Measurements from ENCODE around the gene HMGB2. TPM values are rescaled to one million over a fixed set of nuclear protein-coding genes. Genes with fewer than 3 reads are reported as not detected.

Gene HMGB2
- total RNA-seq, 2 experiments from 2014 or later = 516 to 518 TPM

DNA sequence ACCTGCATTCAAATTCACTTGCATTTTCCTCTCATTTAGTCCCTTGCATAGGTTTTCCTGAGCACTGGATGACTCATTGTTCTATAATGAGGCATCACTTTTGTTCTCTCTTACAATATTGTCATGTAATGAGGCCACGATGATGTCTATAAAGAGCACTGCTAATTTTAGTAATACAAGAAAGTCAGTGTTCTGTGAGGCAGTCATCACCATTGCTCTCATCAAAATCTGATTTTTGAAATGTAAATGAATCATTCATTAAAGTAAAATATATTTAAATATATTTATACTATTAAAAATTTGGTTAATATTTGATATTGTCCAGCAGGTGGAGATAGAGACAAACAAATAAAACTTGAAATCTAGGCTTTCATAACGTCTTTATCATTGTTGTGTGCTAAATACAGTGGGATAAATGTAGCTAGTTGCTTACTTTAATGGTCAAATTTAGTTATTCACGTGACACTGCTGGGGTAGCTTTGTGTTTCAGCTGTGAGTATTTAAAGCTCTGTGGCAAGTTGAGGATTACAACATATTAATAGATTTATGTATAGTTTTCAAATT is 15.4 kb downstream of the HMGB2 start:
- Mint-ChIP-seq H3K4me3 (no peak overlapping the region), H3K27me3 (no peaks in the 10 kb centered on the region), H3K4me1 (peaks cover 2% of the 10 kb centered on the region), H3K9me3 (no peaks in the 10 kb centered on the region), H3K36me3 (peaks cover 6% of the 10 kb centered on the region), H3K27ac (no peak overlapping the region)
- no peak for DNase-seq

DNA sequence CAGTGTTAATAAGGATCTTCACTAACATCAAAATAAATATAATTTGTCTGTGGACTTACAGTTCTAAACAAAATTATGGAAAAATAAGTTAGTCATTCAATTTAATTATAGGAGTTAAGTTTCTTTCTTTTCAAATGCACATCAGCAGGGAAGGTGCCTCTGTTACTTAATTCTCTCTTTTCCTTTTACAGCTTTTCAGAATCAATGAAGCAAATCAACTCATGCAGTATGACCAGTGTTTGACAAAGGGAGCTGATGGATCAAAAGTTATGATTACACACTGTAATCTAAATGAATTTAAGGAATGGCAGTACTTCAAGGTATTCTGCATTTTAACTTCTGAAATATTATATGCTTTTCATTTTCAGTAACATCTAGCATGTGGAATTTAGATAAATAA is 15.9 kb downstream of the HMGB2 start:
- peaks cover 2% of the 10 kb centered on the region for H3K4me1 Mint-ChIP-seq
- H3K36me3 Mint-ChIP-seq = peaks cover 6% of the 10 kb centered on the region
- H3K9me3 Mint-ChIP-seq = no peaks in the 10 kb centered on the region
- no peak overlapping the region for H3K27ac Mint-ChIP-seq
- no peaks in the 10 kb centered on the region for H3K27me3 Mint-ChIP-seq
- no peak for DNase-seq
- no peak overlapping the region for H3K4me3 Mint-ChIP-seq

DNA sequence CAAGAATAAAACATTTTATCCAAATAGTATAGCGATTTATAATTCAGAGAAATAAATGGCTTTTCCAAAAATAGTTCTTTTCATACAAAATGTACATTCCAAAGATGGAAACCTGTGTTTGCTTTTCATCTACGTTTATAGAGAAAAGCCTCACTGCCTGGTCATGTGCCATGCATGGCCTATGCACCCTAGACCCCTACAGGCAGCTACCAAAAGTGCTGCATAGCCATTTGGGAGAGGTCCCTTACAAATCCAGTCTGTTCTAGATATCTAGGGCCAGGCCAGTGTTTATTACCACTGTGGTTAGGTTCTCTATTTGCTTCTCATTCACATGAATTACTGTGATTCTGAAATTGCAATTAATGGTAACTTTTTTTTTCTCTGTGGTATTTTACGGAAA is 17.2 kb downstream of the HMGB2 start:
- no peak overlapping the region for H3K4me3 Mint-ChIP-seq
- H3K36me3 Mint-ChIP-seq = peaks cover 6% of the 10 kb centered on the region
- H3K9me3 Mint-ChIP-seq = no peaks in the 10 kb centered on the region
- no peak overlapping the region for H3K27ac Mint-ChIP-seq
- no peaks in the 10 kb centered on the region for H3K27me3 Mint-ChIP-seq
- peaks cover 2% of the 10 kb centered on the region for H3K4me1 Mint-ChIP-seq
- DNase-seq = no peak

DNA sequence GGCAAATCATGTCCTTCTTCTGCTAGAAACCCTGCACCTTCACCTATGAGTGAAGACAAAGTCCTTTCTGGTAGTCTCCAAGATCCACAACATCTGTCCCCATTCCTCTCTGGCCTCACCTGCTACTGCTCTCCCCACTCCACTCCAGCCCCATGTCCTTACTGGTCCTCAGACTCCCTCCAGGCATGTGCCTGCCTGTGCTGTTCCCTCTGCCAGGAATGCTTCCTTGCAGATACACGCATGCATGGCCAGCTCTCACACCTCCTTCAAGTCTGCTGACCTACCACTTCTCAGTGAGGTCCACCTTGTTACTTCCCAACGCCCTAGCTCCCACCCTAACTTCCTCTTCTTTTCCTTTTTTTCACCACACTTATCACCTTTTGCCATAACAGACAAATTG is 18.1 kb downstream of the HMGB2 start:
- H3K27ac Mint-ChIP-seq = no peak overlapping the region
- H3K27me3 Mint-ChIP-seq = no peaks in the 10 kb centered on the region
- H3K9me3 Mint-ChIP-seq = no peaks in the 10 kb centered on the region
- peaks cover 5% of the 10 kb centered on the region for H3K36me3 Mint-ChIP-seq
- DNase-seq = no peak
- peaks cover 2% of the 10 kb centered on the region for H3K4me1 Mint-ChIP-seq
- no peak overlapping the region for H3K4me3 Mint-ChIP-seq

DNA sequence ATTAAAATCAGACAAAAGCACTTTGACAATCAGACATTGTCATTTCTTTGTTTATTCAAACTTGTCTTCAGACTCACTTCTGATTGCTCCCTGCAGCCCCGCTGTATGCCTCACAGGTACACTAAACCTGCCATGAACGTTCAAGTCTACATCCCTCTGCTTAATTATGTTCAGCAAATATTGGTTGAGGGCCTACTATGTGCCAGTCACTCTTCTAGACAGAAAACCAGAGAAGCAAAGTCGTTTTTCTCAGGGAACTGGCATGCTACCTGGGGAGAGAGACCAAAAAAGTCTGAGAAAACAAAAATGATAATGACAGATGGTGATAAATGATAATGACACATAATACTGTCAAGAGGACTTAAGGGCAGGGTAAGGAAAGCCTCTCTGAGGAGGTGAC is 19.4 kb downstream of the HMGB2 start:
- H3K4me3 Mint-ChIP-seq = no peak overlapping the region
- no peaks in the 10 kb centered on the region for H3K27me3 Mint-ChIP-seq
- DNase-seq = no peak
- peaks cover 2% of the 10 kb centered on the region for H3K36me3 Mint-ChIP-seq
- peaks cover 2% of the 10 kb centered on the region for H3K4me1 Mint-ChIP-seq
- H3K27ac Mint-ChIP-seq = no peak overlapping the region
- H3K9me3 Mint-ChIP-seq = no peaks in the 10 kb centered on the region

DNA sequence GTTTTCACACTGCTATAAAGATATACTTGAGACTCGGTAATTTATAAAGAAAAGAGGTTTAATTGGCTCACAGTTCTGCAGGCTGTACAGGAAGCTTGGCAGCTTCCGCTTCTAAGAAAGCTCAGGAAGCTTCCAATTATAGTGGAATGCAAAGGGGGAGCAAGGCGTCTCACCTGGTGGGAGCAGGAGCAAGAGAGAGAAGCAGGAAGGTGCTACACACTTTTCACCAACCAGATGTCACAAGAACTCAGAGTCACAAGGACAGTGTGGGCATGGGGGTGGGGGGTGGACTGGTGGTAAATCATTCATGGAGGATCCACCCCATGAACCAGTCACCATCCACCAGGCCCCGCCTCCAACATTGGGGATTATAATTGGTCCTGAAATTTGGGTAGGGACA is 22.8 kb downstream of the HMGB2 start:
- H3K9me3 Mint-ChIP-seq = no peaks in the 10 kb centered on the region
- DNase-seq = no peak

DNA sequence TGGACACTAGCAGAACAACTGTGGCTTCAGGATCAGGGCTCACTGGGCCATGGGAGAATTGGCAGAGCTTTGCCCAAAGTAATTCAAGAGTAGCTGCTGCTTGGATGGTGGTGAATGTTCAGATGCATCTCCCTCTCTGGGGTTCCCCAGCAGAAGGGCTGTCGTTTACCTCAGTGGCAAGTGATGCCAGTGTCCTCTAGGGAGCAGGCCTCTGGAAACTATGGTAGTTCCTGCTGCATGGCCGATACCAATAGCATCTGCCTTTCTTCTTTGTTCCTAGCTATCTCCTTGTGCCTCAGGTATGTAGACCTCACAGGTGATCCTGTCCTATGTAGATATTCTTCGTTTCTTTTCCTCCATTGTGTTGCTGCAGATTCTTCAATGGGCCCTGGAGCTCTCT is 26.4 kb downstream of the HMGB2 start:
- H3K9me3 Mint-ChIP-seq = no peaks in the 10 kb centered on the region
- peaks cover 10% of the 10 kb centered on the region for H3K36me3 Mint-ChIP-seq
- H3K27me3 Mint-ChIP-seq = no peaks in the 10 kb centered on the region
- no peak for DNase-seq
- H3K4me3 Mint-ChIP-seq = no peak overlapping the region
- no peaks in the 10 kb centered on the region for H3K4me1 Mint-ChIP-seq
- H3K27ac Mint-ChIP-seq = no peak overlapping the region

More for the DNA sequence above, 22.8 kb downstream of the HMGB2 start:
- Mint-ChIP-seq H3K27ac (no peak overlapping the region), H3K4me1 (no peaks in the 10 kb centered on the region), H3K4me3 (no peak overlapping the region), H3K36me3 (no peaks in the 10 kb centered on the region), H3K27me3 (no peaks in the 10 kb centered on the region)

DNA sequence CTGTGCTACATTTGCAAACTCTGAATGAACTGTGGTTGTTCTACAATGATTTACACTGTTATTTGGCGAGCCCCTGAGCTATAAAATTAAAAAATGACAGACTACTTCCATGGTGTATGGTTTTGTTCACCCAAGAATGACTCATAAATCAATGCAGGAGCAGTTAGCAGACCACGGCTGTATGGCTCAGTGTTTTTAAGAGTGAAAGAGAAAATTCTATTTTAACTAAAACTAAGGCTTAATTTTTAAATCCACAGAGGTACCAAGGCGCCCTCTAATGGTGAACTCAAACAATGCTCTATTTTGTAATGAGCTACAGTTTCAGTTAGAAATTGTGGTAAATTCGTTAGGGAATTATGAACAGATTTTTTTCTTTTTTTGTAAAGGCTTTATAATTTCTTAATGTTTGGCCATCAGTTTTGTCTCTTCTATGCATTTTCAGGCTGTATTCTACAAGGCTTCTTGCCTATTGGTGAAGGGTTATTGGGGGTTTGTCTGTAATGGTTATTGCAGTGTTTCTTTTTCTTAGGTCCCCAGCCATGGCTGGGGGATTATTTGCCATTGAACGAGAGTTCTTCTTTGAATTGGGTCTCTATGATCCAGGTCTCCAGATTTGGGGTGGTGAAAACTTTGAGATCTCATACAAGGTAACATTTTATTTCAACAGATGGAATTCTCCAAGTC is 32.5 kb downstream of the HMGB2 start:
- no peak overlapping the region for H3K27ac Mint-ChIP-seq
- DNase-seq = no peak
- H3K9me3 Mint-ChIP-seq = no peaks in the 10 kb centered on the region
- peaks cover 2% of the 10 kb centered on the region for H3K4me1 Mint-ChIP-seq
- H3K36me3 Mint-ChIP-seq = peaks cover 10% of the 10 kb centered on the region
- H3K4me3 Mint-ChIP-seq = no peak overlapping the region
- no peaks in the 10 kb centered on the region for H3K27me3 Mint-ChIP-seq

DNA sequence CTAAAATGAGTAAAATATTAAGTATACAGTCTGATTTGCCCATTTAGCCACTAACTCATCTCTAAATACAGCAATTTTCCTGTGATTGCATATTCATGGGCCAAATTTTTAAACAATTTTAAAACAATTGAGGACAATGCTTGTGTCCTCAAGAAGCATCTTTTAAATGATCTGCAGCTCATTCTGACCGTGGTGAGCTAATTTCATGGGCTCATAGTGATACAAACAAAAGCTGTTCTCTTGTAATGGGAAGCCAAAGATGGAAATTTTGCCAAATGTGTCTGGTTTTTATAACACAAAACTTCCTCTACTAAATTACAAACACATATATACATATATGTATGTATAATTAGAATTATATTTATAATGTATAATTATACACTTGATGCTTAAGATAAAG is 39.7 kb downstream of the HMGB2 start:
- H3K27ac Mint-ChIP-seq = no peak overlapping the region
- H3K36me3 Mint-ChIP-seq = no peaks in the 10 kb centered on the region
- H3K9me3 Mint-ChIP-seq = no peaks in the 10 kb centered on the region
- no peak for DNase-seq
- H3K4me3 Mint-ChIP-seq = no peak overlapping the region
- no peaks in the 10 kb centered on the region for H3K4me1 Mint-ChIP-seq
- no peaks in the 10 kb centered on the region for H3K27me3 Mint-ChIP-seq

DNA sequence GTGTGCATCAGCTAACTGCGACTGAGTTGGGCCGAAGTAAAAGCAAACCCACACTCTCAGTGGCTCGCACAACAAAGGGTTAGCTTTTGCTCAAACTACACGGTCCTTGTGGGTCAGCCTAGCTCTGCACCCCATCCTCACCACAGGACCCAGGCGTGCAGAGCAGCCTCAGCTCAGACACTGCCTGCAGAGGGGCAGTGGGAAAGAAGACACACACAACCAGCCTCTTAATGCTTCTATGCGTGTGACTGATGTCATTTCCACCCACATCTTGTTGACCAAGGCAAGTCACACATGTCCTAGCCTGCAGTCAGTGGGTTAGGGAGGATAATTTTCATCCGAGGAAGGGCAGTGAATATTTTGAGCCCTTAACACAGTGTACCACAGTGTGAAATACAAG is 40.5 kb downstream of the HMGB2 start:
- no peak for DNase-seq
- Mint-ChIP-seq H3K36me3 (no peaks in the 10 kb centered on the region), H3K27me3 (no peaks in the 10 kb centered on the region), H3K9me3 (no peaks in the 10 kb centered on the region), H3K4me1 (peaks cover 4% of the 10 kb centered on the region), H3K4me3 (no peak overlapping the region), H3K27ac (no peak overlapping the region)

DNA sequence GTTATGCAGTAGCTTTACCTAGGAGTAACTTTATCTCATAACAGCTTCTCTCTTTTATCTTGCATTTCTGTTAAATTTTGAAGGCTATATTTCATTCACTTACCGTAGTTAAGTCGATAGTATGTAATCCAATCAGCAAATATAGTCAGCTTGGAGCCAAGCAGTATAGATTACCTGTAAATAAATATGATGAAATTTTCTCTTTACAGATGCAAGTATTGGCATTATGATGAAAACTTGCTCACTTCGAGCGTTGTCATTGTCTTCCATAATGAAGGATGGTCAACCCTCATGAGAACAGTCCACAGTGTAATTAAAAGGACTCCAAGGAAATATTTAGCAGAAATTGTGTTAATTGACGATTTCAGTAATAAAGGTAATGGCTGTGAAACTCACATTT is 42.3 kb downstream of the HMGB2 start:
- H3K36me3 Mint-ChIP-seq = peaks cover 3% of the 10 kb centered on the region
- H3K27ac Mint-ChIP-seq = no peak overlapping the region
- H3K9me3 Mint-ChIP-seq = peaks cover 4% of the 10 kb centered on the region
- H3K4me3 Mint-ChIP-seq = no peak overlapping the region
- H3K27me3 Mint-ChIP-seq = no peaks in the 10 kb centered on the region
- H3K4me1 Mint-ChIP-seq = peaks cover 8% of the 10 kb centered on the region
- DNase-seq = no peak

DNA sequence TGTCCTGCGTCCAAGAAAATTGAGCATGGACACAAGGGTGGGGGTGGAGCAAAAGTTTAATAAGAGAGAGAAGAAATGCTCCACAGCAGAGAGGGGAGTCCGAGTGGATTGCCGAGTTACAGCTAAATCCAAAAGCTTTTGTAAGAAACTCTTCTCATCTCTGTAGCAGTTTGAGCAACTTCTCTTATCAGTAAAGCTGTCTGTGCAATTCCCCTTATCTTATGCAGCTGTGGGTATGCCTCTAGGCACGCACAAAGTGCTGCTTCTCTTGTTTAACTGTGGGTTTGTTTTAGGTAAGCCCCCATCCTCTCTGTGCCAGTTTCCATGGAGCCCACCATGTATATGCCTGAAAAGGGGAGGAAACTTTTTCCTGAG is 44.8 kb downstream of the HMGB2 start:
- DNase-seq = no peak
- Mint-ChIP-seq H3K9me3 (peaks cover 13% of the 10 kb centered on the region), H3K27ac (no peak overlapping the region), H3K27me3 (no peaks in the 10 kb centered on the region), H3K4me1 (peaks cover 8% of the 10 kb centered on the region), H3K36me3 (peaks cover 14% of the 10 kb centered on the region), H3K4me3 (no peak overlapping the region)

DNA sequence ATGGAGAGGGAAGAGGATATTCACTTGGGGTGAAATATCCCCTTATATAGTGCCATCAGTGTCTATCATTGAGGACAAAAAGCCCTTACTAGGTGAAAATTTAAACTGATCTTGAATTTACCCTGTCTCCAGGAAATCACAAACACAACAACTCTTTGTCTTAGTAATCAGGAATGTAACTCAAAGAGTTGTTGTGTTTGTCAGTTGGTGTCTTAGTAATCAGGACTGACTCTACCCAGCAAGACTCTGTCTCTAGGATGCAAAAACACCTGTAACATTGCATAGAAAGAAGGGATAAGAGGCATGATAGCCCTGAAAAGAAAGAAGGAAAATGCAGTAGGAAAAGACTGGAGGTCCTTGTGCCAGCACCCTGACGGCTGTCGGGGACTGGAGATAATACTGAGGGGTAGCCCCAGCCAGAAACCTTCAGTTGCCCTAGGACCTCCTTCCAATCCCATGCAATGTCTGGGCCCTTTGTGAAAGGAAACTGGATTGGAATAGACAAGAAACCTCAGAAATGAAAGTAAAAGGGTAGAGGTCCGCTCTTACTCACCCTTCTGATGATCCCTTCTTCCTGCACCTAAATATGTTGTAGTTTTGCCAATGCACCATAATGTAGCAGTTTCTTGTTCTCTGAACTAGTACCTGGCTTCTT is 45.3 kb downstream of the HMGB2 start:
- DNase-seq = no peak
- H3K4me1 Mint-ChIP-seq = peaks cover 8% of the 10 kb centered on the region
- H3K27ac Mint-ChIP-seq = no peak overlapping the region
- H3K36me3 Mint-ChIP-seq = peaks cover 16% of the 10 kb centered on the region
- H3K4me3 Mint-ChIP-seq = no peak overlapping the region
- no peaks in the 10 kb centered on the region for H3K27me3 Mint-ChIP-seq
- peaks cover 14% of the 10 kb centered on the region for H3K9me3 Mint-ChIP-seq

DNA sequence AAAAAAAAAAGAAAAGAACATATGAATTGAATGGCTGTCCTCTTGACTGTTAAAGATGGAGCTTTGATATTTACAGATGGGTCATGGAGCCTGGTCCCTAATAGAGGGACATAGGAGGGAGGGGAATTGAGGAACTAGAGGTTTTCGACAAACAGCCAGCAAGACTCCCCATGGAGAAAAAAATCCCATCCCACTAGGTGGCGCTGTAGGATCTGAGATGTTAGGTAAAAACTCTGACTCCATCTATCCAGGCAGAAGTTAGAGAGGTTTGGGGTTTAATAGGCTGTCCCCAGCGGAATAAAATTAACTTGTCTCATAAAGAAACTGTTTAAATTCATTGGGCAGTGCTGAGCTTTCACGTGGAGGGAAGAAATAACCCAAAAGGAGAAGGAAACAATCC is 45.9 kb downstream of the HMGB2 start:
- Mint-ChIP-seq H3K27ac (no peak overlapping the region), H3K4me3 (no peak overlapping the region), H3K27me3 (no peaks in the 10 kb centered on the region), H3K36me3 (peaks cover 21% of the 10 kb centered on the region), H3K9me3 (peaks cover 14% of the 10 kb centered on the region), H3K4me1 (peaks cover 8% of the 10 kb centered on the region)
- peak; percentile 52 for DNase-seq

DNA sequence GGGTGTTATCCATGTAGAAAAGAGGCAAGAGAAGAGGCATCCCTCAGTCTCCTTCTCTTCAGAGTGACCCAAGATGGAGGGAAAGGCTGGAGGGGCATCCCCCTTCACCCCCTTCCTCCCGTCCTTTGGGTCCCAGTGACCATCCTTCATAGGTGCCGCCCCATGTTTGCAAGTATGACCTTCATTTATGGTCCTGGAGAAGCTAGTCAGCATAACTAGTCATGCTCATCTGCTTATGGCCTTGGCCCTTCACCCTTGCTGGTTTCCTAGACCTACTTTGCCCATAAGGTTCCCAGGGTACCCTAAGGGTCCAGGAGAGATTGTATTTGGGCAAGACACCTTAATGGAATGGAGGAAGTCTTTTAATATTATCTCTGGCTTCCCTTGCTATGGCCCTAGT is 46.7 kb downstream of the HMGB2 start:
- H3K36me3 Mint-ChIP-seq = peaks cover 27% of the 10 kb centered on the region
- peaks cover 8% of the 10 kb centered on the region for H3K4me1 Mint-ChIP-seq
- no peak overlapping the region for H3K4me3 Mint-ChIP-seq
- H3K27me3 Mint-ChIP-seq = no peaks in the 10 kb centered on the region
- no peak for DNase-seq
- H3K9me3 Mint-ChIP-seq = peaks cover 18% of the 10 kb centered on the region
- H3K27ac Mint-ChIP-seq = no peak overlapping the region

DNA sequence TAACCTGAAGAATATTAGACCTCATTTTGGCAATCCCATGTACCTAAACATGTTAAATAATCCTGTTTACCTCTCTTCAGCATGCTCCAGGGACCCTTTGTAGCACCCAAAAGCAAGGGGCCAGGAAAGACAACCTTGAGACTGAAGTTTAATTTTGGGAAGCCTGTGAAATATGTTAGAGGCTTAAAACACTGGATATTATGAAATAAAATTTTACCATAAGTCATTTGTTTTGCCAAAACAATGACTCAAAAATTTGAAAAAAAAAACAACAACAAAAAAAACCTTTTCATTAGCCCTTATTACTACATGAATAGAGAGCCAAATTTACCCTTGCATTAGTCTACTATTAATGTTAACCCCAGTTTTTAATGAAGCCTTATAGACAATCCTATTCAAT is 49.7 kb downstream of the HMGB2 start:
- peaks cover 38% of the 10 kb centered on the region for H3K36me3 Mint-ChIP-seq
- H3K27ac Mint-ChIP-seq = no peak overlapping the region
- DNase-seq = no peak
- no peak overlapping the region for H3K4me3 Mint-ChIP-seq
- H3K27me3 Mint-ChIP-seq = no peaks in the 10 kb centered on the region
- peaks cover 8% of the 10 kb centered on the region for H3K4me1 Mint-ChIP-seq
- peaks cover 21% of the 10 kb centered on the region for H3K9me3 Mint-ChIP-seq

Measured in activated naive CD8-positive, alpha-beta T cell treated with anti-CD3 and anti-CD28 coated beads for 36 hours (primary cell).